GM12892 (cell line): ENCODE results near the gene UNC13A.
"Not testable (repeated sequence)": the region's sequence is repeated elsewhere in the genome, so short reads cannot be mapped to it uniquely, and the experiment has no call there.

ENCODE experiments used
- DNase-seq: peaks from one replicate; pipeline ENCODE4 v3.0.0; 2011; ENCODE audit not compliant: insufficient read length
- FAIRE-seq: peaks from 2 replicates; lab custom pipeline; 2011; peaks lifted over from hg19 to GRCh38; lab: Jason Lieb, UNC
- POLR2A ChIP-seq: IDR thresholded peaks from 2 replicates; pipeline ENCODE4 v1.6.1; 2011; ENCODE audit warnings: low read depth, low read length, control low read depth
- POLR2AphosphoS5 ChIP-seq: IDR thresholded peaks from 2 replicates; pipeline ENCODE4 v1.6.1; 2011; ENCODE audit warnings: low read depth, low read length, control low read depth
- TAF1 ChIP-seq: IDR thresholded peaks from 2 replicates; pipeline ENCODE4 v1.6.1; 2011; ENCODE audit warnings: low read depth, mild to moderate bottlenecking, control low read depth, low read length, borderline replicate concordance

The UNC13A gene

DNA sequence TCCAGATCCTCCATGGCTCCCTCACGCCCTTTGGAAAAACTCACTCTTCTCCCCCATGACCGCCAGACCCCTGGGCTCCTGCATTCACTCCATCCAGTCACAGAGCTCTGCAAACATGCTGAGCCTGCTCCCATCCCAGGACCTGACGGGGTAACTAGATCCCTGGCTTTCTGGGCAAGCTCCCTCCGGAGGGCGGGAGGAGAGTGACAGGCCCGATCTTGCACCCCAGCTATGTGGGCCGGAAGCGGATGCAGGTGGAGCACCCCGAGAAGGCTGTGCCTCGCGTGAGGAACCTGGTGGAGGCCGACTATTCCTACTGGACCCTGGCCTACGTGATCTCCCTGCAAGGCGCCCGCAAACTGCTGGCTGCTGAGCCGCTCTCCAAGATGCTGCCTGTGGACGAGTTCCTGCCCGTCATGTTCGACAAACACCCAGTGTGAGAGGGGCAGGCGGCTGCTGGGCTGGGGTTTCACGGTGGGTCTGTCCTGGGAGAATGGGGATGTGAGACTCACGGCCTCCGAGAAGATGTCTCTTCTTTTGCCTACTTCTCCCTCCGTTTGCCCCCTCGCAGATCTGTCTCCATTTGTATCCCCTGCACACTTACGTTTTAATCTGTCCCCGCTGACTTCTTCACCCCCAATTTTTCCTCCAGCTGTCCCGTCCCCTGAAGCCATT is 107.5 kb downstream of the UNC13A start:
- no peak for TF ChIP-seq TAF1
- no peak for FAIRE-seq
- no peak for DNase-seq

DNA sequence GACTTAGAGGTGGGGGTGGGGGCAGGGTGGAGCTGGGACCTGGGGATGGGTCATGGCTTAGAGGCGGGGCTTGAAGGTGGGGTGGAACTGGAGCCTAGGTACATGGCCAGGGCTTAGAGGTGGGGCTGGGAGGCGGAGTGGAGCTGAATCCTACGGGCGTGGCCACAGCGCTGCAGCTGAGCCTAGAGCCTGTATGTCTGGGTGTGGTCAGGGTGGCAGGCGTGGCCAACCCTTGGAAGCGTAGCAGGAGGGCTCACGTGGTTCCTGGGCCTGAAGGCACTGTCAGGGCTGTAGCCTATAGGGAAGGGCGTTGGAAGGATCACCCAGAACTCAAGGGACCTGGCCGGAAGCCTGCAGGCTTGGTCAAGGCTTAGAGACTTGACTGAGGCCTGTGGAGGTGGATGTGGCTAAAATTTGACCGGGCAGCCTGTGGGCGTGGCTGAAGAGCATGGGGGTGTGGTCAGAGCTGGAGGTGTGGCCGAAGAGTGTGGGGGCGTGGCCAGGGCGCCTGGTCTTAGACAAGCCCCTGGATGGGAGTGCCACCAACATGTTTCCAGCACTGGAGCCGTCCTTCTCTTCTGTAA is 108.4 kb downstream of the UNC13A start:
- TF ChIP-seq TAF1 (no peak), POLR2AphosphoS5 (no peak), POLR2A (no peak)
- FAIRE-seq (peak; percentile 54), DNase-seq (peak; percentile 71)

DNA sequence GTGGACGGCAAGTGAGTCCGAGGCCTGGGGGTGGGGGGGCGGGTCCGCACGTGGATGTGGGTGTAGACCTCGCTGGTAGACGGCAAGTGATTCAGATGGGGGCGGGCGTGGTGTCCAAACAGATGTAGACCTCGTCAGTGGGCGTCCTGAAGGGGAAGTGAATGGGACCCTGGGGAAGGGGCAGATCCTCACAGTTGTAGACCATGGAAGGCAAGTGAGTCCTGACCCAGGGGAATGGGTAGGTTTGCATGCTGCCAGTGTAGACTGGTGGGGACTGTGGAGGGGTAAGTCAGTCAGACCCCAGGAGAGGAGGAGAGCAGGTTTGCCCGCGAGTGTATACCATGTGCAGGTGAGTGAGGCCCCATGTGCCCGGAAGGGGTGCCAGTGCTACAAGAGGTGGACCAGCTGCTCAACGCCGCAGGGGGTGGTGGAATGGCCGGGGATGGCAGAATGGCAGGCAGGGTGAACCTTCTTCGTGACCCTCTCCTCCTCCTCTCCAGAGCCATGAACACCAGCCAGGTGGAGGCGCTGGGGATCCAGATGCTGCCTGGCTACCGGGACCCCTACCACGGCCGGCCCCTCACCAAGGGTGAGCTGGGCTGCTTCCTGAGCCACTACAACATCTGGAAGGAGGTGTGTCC is 110.6 kb downstream of the UNC13A start:
- TF ChIP-seq POLR2AphosphoS5 (no peak), TAF1 (no peak), POLR2A (no peak)
- DNase-seq (no peak), FAIRE-seq (no peak)

DNA sequence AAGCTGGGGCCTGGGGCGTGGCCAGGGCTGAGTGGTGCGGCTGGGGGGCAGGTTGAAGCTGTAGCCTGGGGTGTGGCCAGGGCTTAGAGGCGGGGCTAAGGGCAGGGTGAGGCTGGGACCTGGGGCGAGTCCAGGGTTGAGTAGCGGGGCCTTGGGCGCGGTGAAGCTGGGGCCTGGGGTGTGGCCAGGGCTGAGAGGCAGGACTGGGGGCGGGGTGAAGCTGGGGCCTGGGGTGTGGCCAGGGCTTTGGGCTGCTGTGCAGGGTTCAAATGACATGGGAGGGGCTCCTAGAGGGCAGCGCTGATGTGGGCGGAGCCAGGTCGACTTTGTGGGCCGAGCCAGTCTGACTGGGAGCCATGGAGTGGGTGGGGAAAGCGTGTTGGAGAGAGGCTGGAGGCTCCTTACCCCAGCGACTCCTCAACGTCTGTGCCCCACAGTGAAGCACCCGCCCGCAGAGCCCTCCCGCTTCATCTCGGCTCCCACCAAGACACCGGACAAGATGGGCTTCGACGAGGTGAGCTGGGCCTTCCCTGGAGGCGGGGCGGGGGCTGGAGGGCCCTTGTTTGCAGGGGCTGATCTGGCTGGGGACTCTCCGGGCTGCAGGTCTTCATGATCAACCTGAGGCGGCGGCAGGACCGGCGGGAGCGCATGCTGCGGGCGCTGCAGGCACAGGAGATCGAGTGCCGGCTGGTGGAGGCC is 111.2 kb downstream of the UNC13A start:
- no peak for DNase-seq
- TF ChIP-seq POLR2AphosphoS5: no peak
- TF ChIP-seq TAF1: no peak
- TF ChIP-seq POLR2A: no peak
- FAIRE-seq: no peak

DNA sequence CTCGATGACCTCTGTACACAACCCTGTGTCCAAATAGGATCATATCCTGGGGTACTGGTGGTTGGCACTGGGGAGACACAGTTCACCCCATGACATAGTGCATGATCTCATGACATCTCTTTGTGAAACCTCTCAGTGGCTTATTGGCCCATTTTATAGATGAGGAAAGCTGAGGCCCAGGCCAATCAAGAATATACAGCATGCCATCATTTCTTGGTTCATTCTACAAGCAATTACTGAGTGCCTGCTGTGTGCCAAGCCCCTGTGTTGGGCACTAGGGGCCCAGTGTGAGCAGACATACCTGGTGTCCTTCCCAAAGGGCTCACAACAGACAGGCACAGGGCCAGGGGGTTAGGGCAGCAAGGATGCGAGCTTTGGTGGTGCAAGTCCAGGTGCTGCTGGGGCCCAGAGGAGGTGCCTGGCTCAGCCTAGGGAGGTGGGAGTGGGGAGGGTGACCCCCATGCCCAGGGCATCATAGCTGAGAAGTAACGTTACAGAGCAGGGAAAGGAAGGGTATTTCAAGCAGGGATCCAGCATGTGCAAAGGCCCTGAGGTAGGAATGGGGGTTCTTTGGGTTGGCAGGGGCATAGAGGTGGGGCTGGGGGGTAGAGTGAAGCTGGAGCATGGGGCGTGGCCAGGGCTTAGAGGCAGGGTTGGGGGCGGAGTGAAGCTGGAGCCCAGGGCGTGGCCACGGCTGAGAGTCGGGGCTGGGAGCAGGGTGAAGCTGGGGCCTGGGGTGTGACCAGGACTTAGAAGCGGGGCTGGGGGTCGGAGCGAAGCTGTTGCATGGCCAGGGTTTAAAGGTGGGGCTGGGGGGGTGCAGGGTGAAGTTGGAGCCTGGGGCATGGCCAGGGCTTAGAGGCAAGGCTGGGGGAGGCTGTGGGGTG is 112.0 kb downstream of the UNC13A start:
- no peak for DNase-seq
- no peak for FAIRE-seq
- TF ChIP-seq POLR2A (no peak), TAF1 (no peak), POLR2AphosphoS5 (no peak)

DNA sequence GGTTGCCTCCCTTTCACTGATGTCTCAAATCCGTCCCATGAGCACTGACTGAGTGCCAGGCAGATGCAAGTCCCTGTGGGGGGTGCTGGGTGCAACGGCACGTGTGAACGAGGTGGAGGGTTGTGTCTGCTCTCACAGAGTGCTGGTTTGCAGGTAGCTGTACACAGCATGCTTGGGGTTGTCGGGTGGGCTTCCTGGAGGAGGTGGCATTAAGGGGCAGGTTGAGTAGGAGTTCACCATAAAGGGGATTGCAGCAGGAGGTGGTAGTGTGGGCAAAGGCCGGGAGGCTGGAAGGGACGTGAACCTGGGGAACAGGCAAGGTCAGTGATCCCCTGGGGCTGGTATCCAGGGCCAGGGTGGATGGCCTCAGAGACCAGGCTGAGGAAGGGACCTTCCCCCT is 115.5 kb downstream of the UNC13A start:
- no peak for DNase-seq
- FAIRE-seq: no peak
- TF ChIP-seq POLR2AphosphoS5: no peak
- no peak for TF ChIP-seq POLR2A
- TF ChIP-seq TAF1: no peak

DNA sequence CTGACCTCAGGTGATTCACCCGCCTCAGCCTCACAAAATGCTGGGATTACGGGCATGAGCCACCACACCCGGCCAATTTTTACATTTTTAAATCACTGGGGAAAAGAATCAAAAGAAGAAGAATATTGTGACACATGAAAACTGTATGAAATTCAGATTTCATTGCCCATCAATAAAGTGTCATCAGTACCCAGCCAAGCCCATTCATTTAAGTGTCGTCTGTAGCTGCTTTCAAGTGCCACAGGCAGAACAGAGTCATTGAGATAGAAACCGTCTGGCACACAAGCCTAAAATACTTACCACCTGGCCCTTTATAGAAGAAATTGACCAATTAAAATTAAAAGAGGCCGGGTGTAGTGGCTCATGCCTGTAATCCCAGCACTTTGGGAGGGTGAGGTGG is 117.4 kb downstream of the UNC13A start:
- DNase-seq (no peak), FAIRE-seq (no peak)
- no peak for TF ChIP-seq TAF1
- TF ChIP-seq POLR2AphosphoS5: no peak

DNA sequence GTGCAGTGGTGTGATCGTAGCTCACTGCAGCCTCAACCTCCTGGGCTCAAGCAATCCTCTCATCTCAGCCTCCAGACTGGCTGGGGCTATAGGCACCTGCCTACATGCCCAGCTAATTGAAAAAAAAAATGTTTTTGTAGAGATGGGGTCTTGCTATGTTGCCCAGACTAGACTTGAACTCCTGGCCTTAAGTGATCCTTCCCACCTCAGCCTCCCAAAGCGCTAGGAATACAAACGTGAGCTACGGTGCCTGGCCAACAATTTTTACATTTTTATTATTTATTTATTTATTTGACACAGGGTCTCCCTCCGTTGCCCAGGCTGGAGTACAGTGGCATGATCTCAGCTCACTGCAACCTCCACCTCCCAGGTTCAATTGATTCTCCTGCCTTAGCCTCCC is 117.9 kb downstream of the UNC13A start:
- FAIRE-seq: not testable (repeated sequence)

DNA sequence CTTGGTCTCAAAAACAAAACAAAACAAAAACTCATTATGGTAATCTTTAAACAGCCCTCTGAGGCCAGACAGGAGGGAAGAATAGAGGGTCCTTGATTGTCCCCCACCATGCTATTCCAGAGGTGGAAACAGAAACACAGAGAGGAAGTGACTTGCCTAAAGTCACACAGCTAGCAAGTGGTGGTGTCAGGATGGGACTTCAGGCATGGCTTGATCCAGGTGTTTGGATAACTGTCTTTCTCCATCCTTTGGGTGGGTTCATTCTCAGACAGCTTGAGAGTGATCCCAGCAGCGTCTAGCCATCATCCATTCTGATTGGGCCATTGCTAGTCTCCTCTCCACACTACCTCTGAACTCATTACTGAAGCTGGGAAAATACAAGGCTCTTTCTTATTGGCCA is 120.2 kb downstream of the UNC13A start:
- TF ChIP-seq TAF1 (no peak), POLR2AphosphoS5 (no peak), POLR2A (0 out of 2 replicates have a peak, but pooled peaks have one; percentile 15)
- no peak for FAIRE-seq
- DNase-seq: no peak

More for the DNA sequence above, 117.9 kb downstream of the UNC13A start:
- DNase-seq: not testable (repeated sequence)

DNA sequence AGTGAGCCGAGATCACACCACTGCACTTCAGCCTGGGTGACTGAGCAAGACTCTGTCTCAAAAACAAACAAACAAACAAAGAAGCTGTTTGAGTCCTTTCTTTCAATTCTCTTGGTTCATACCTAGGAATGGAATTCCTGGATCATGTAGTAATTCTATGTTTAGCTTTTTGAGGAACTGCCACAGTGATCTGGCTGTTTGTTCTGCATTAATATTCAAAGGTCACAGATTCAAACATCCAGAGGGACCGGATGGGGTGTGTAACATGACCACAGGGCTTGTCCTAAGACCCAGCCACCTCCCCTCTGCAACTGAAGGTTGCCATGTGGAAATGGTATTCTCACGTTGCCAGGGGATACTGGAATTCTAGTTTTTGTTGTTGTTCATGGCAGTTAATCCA is 122.5 kb downstream of the UNC13A start:
- FAIRE-seq (no peak), DNase-seq (no peak)
- TF ChIP-seq POLR2A (no peak), POLR2AphosphoS5 (no peak), TAF1 (no peak)

DNA sequence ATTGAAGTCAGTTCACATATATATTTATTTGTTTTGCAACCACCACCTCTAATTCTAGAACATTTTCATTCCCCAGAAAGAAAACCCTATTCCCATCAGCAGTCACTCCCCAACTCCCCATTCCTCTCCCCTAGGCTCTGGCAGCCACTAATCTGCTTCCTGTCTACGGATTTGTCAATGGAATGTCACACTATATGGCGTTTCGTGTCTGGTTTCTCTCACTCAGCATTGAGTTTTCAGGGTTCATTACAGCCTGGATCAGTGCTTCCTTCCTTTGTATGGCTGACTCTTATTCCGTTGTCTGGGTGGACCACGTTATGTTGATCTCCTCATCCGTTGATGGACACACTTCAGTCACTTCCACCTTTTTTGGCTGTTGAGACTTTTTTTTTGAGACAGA is 123.4 kb downstream of the UNC13A start:
- no peak for DNase-seq
- FAIRE-seq: no peak
- TF ChIP-seq TAF1 (no peak), POLR2AphosphoS5 (no peak), POLR2A (no peak)
